Right atrium auricular region (tissue), 2 donors: ENCODE results near the gene PARD3B. TPM values are rescaled to one million over a fixed set of nuclear protein-coding genes. Genes with fewer than 3 reads are reported as not detected.

ENCODE experiments used
- DNase-seq: peaks from one replicate; pipeline ENCODE4 v3.0.0-alpha.2; 2019; ENCODE audit warnings: low spot score
- H3K27ac ChIP-seq, 2 donors: fragments of 200-600 bp; sonication (generic); 1 replicate in 1 of 2; 2 replicates in 1 of 2; pipeline ENCODE4 v1.5.1; 2016 to 2019
- H3K27me3 ChIP-seq, 2 donors: fragments of 200-600 bp; sonication (generic); one replicate each; pipeline versions ENCODE4 v1.5.1 to v1.6.0; 2017 to 2019
- H3K36me3 ChIP-seq: fragments of 200-600 bp; sonication (generic); one replicate; pipeline ENCODE4 v1.5.1; 2016
- H3K4me1 ChIP-seq, 2 donors: fragments of 200-600 bp; sonication (generic); one replicate each; pipeline versions ENCODE4 v1.5.1 to v1.6.0; 2017 to 2019
- H3K4me3 ChIP-seq, 2 donors: fragments of 200-600 bp; sonication (generic); 1 replicate in 1 of 2; 2 replicates in 1 of 2; pipeline ENCODE4 v1.5.1; 2017 to 2019; ENCODE audit warnings: mild to moderate bottlenecking in 1 of 2, moderate library complexity in 1 of 2
- H3K9me3 ChIP-seq, 2 donors: fragments of 200-600 bp; sonication (generic); one replicate each; pipeline ENCODE4 v1.5.1; 2019
- total RNA-seq, 2 donors: library from RNA; depleted of rRNA; stranded (reverse); fragments of >200 nt; gene quantifications; one replicate each; pipeline ENCODE4 v1.1.0, GENCODE V29; 2016
- TF ChIP-seq, protein P1 (sequence below), 2 donors: fragments of 200-600 bp; sonication (generic); IDR thresholded peaks; one replicate each; pipeline ENCODE4 v1.5.1; 2019; ENCODE audit warnings: antibody characterized with exemption in 2 of 2

The PARD3B gene
- total RNA-seq, 2 donors from 2014 or later = 7.4 to 12.2 TPM

DNA sequence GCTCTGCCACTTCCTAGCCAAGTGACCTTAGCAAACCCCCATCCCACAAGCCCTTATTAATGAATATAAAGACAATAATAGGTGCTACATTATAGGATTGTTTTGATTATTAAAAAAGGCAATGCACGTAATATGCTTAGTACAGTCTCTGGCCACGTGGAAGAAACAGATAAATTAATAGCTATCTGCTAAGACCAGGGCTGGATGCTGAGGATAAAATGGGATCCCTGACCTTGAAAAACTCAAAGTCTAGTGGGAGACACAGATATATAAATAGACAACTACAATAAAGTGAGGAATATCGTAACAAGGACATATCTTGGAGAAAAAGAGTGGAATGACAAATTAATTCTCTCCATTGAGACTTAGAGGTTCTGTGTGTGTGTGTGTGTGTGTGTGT, 29.9 kb upstream of the PARD3B start:
- Histone ChIP-seq H3K27me3 (no peaks in the 10 kb centered on the region), H3K36me3 (no peaks in the 10 kb centered on the region), H3K4me3 (no peak overlapping the region), H3K9me3 (no peaks in the 10 kb centered on the region), H3K4me1 (no peaks in the 10 kb centered on the region), H3K27ac (no peak overlapping the region)
- DNase-seq = no peak
- TF ChIP-seq, protein P1, sequence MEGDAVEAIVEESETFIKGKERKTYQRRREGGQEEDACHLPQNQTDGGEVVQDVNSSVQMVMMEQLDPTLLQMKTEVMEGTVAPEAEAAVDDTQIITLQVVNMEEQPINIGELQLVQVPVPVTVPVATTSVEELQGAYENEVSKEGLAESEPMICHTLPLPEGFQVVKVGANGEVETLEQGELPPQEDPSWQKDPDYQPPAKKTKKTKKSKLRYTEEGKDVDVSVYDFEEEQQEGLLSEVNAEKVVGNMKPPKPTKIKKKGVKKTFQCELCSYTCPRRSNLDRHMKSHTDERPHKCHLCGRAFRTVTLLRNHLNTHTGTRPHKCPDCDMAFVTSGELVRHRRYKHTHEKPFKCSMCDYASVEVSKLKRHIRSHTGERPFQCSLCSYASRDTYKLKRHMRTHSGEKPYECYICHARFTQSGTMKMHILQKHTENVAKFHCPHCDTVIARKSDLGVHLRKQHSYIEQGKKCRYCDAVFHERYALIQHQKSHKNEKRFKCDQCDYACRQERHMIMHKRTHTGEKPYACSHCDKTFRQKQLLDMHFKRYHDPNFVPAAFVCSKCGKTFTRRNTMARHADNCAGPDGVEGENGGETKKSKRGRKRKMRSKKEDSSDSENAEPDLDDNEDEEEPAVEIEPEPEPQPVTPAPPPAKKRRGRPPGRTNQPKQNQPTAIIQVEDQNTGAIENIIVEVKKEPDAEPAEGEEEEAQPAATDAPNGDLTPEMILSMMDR (IDR thresholded peaks at IDR 0.05) = no peak

DNA sequence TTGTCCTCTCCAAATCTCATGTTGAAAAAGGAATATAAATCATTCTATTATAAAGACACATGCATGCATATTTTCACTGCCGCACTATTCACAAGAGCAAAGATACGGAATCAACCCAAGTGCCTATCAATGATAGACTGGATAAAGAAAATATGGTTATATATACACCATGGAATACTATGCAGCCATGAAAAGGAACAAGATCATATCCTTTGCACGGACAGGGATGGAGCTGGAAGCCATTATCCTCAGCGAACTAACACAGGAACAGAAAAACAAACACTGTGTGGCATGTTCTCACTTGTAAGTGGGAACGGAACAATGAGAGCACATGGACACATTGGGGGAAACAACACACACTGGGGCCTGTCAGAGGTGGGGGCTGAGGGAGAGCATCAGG, 28.1 kb upstream of the PARD3B start:
- TF ChIP-seq, protein P1 (IDR thresholded peaks at IDR 0.05) = no peak
- Histone ChIP-seq H3K4me3 (no peak overlapping the region), H3K9me3 (no peaks in the 10 kb centered on the region), H3K36me3 (no peaks in the 10 kb centered on the region), H3K27me3 (no peaks in the 10 kb centered on the region), H3K4me1 (no peaks in the 10 kb centered on the region), H3K27ac (no peak overlapping the region)
- no peak for DNase-seq

GRCh38 chr2:204529795-204530463, 15.3 kb upstream of the PARD3B start:
- no peaks in the 10 kb centered on the region for H3K4me1 ChIP-seq
- H3K4me3 ChIP-seq = no peak overlapping the region
- no peaks in the 10 kb centered on the region for H3K27me3 ChIP-seq
- no peaks in the 10 kb centered on the region for H3K9me3 ChIP-seq
- TF ChIP-seq, protein P1 (IDR thresholded peaks at IDR 0.05) = no peak
- H3K27ac ChIP-seq = no peak overlapping the region
- H3K36me3 ChIP-seq = no peaks in the 10 kb centered on the region
- DNase-seq = no peak

DNA sequence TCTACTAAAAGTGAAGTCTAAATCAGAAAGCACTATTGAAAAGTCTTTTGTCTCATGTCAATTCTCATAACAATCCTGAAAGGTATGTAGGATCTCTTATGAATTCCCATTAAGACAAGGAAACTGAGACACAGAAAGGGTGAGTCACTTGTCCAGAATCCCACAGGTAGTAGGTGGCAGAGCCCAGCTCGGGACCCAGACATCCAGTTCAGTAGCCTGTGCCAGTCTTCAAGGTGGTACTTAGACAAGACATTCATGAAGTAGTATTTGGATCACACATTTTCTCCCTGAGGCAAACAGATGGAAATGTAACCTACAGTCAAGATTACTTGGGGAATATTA, 14.8 kb upstream of the PARD3B start:
- Histone ChIP-seq H3K27ac (no peak overlapping the region), H3K36me3 (no peaks in the 10 kb centered on the region), H3K4me3 (no peak overlapping the region), H3K4me1 (no peaks in the 10 kb centered on the region), H3K9me3 (no peaks in the 10 kb centered on the region), H3K27me3 (no peaks in the 10 kb centered on the region)
- no peak for DNase-seq
- TF ChIP-seq, protein P1 (IDR thresholded peaks at IDR 0.05) = no peak

DNA sequence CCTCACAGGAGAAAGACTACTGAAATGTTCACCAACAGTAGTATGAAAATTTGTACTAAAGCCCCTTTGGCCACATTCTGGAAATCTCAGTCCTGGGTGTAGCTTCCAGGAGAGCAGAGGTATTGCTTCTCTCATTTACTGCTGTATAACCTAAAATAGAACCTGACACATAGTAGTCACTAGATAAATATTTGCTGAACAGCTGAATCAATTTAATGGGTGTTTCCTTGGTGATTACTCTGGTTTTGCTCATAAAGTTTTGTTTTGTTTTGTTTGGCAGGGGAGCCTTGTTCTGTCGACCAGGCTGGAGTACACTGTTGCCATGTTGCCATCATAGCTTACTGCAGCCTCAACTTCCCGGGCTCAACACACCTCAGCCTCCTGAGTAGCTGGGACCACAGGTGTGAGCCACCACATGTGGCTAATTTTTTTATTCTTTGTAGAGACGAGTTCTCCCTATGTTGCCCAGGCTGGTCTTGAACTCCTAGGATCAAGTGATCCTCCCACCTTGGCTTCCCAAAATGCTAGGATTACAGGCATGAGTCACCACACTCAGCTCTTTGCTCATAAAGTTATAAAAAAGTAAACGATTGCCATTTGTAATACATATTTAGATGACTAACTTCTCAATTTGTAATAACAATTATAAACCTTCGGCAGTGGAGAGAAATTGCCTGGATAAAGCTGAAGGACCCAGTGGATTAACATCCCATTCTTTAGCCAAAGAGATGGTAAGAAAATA, 11.5 kb upstream of the PARD3B start:
- H3K9me3 ChIP-seq = no peaks in the 10 kb centered on the region
- no peak overlapping the region for H3K27ac ChIP-seq
- no peaks in the 10 kb centered on the region for H3K36me3 ChIP-seq
- DNase-seq = no peak
- peaks cover 0 to 3% of the 10 kb centered on the region in 2 donors for H3K4me1 ChIP-seq
- no peaks in the 10 kb centered on the region for H3K27me3 ChIP-seq
- TF ChIP-seq, protein P1 (IDR thresholded peaks at IDR 0.05) = no peak
- H3K4me3 ChIP-seq = no peak overlapping the region
